Breast epithelium (tissue), 3 donors: ENCODE data around the gene PALLD.

Source experiments
- CTCF ChIP-seq, 3 donors: fragments of 450-650 bp; IDR thresholded peaks; one replicate each; pipeline ENCODE4 v1.5.1; 2016 to 2017; ENCODE audit warnings: antibody characterized with exemption in 3 of 3, mild to moderate bottlenecking in 3 of 3, moderate library complexity in 3 of 3
- POLR2A ChIP-seq: fragments of 450-650 bp; IDR thresholded peaks from one replicate; pipeline ENCODE4 v1.6.1; 2016; ENCODE audit warnings: antibody characterized with exemption, mild to moderate bottlenecking, moderate library complexity

GRCh38 chr4:168658751-168659150 is 161.9 kb downstream of the PALLD start:
- TF ChIP-seq CTCF (IDR thresholded peaks at IDR 0.05) (no peak), POLR2A (no peak)
